OCI-LY3 (cell line): ENCODE data around the gene GDPD5.

Experiments used
- H2AFZ ChIP-seq: fragments of 200-600, 300-600 bp; shearing (Covaris generic); 2 replicates; pipeline ENCODE4 v1.6.0; 2014; ENCODE audit warnings: antibody characterized with exemption, low read depth, low read length
- H3K27ac ChIP-seq: fragments of 200-600, 300-600 bp; sonication (generic); 2 replicates; pipeline ENCODE4 v1.5.1; 2014; ENCODE audit warnings: mild to moderate bottlenecking, low read length, moderate library complexity, mixed read lengths
- H3K27me3 ChIP-seq: fragments of 200-600, 300-600 bp; sonication (generic); 2 replicates; pipeline ENCODE4 v1.6.1; 2014; ENCODE audit warnings: low read depth, low read length, mixed read lengths
- H3K36me3 ChIP-seq: fragments of 200-600, 300-600 bp; sonication (generic); replicated peaks from 2 replicates; pipeline ENCODE3; 2014; ENCODE audit warnings: low read depth, low read length, mixed read lengths
- H3K4me1 ChIP-seq: fragments of 300-600, 200-600 bp; sonication (generic); 2 replicates; pipeline ENCODE4 v1.6.1; 2014; ENCODE audit warnings: low read length, mixed read lengths
- H3K4me2 ChIP-seq: fragments of 200-600, 300-600 bp; sonication (generic); 2 replicates; pipeline ENCODE4 v1.6.1; 2014; ENCODE audit warnings: low read length, mixed read lengths
- H3K4me3 ChIP-seq: fragments of 300-600, 200-600 bp; sonication (generic); 2 replicates; pipeline ENCODE4 v1.5.1; 2014; ENCODE audit warnings: antibody characterized with exemption, mild to moderate bottlenecking, low read length, moderate library complexity
- H3K79me2 ChIP-seq: fragments of 300-600, 200-600 bp; shearing (Covaris generic); 2 replicates; pipeline ENCODE4 v1.6.1; 2014; ENCODE audit warnings: mild to moderate bottlenecking, low read length, mixed read lengths
- H3K9ac ChIP-seq: fragments of 300-600, 200-600 bp; shearing (Covaris generic); 2 replicates; pipeline ENCODE4 v1.6.0; 2014; ENCODE audit warnings: mild to moderate bottlenecking, low read length, moderate library complexity
- H3K9me3 ChIP-seq: fragments of 200-600, 300-600 bp; shearing (Covaris generic); 2 replicates; pipeline ENCODE4 v1.6.1; 2014; ENCODE audit warnings: low read length, mixed read lengths; ENCODE audit not compliant: insufficient read depth
- H4K20me1 ChIP-seq: fragments of 200-600, 300-600 bp; sonication (generic); 2 replicates; pipeline ENCODE4 v1.6.1; 2016; ENCODE audit warnings: low read length, mixed read lengths; ENCODE audit not compliant: insufficient read depth
- CTCF ChIP-seq: fragments of 200-600, 300-600 bp; sonication (generic); IDR thresholded peaks from 2 replicates; pipeline ENCODE4 v1.5.1; 2014; ENCODE audit warnings: antibody characterized with exemption, low read length, low read depth
- EZH2phosphoT487 ChIP-seq: fragments of 200-600 bp; shearing (Covaris generic); IDR thresholded peaks from 2 replicates; pipeline ENCODE4 v1.6.1; 2018; ENCODE audit warnings: antibody characterized with exemption, mixed run types, low read depth

GDPD5 gene

DNA sequence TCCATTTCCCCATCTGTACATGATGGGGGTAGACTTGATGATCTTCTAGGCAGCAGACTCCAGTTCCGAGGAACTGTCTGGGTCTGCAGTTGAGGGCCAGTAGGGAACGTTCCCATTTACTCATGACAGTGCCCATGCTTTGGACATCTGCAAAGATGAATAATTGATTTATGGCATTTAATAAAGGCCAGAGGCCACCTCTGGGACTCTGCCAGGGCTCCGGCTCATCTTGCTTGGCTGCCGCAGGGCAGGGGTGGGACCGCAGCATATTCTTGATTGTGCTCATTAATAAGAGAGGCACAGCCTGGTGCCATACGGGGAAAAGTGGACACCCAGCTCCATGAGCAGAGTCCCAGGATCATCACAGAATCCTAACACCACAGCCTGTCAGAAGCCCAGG is 64.6 kb downstream of the GDPD5 start:
- Histone ChIP-seq H2AFZ (no peak overlapping the region), H3K4me1 (no peaks in the 10 kb centered on the region), H3K9ac (no peak overlapping the region), H3K36me3 (no peaks in the 10 kb centered on the region), H3K4me3 (no peak overlapping the region), H3K4me2 (no peak overlapping the region), H3K27ac (no peak overlapping the region), H3K9me3 (no peaks in the 10 kb centered on the region), H4K20me1 (no peaks in the 10 kb centered on the region), H3K79me2 (no peaks in the 10 kb centered on the region), H3K27me3 (no peaks in the 10 kb centered on the region)
- TF ChIP-seq CTCF (no peak), EZH2phosphoT487 (no peak)

DNA sequence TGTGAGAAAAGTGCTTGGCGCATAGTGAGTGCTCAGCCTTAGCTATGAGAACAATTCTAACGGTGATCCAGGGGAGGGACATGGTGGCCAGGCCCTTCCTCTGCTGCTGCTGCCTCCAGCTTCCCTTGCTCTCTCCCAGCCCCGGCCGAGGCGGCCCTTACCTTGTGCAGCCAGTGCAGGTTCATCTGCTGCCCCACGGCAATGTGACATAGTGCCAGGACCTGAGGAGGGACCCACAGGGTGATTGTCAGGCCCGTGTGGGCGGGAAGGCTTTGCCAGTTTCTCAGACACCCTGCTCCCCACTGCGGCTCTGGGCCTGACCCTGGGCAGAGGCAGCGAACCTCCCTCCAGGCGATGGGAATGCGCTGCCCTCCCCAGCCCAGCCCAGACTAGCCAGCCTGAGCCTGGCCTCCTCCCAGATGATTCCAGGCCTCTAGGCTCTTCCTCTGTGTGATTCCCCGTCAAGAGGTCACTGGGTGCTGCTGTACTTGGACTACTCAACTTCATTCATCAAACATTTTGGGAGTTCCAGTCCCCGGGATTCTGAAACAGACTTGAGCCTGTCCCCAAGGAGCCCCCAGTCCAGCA is 69.1 kb downstream of the GDPD5 start:
- no peak for TF ChIP-seq EZH2phosphoT487
- no peak for TF ChIP-seq CTCF
- Histone ChIP-seq H3K4me1 (no peaks in the 10 kb centered on the region), H4K20me1 (no peaks in the 10 kb centered on the region), H3K36me3 (no peaks in the 10 kb centered on the region), H3K27ac (no peak overlapping the region), H3K4me2 (no peak overlapping the region), H3K79me2 (no peaks in the 10 kb centered on the region), H3K9ac (no peak overlapping the region), H3K4me3 (no peak overlapping the region), H3K27me3 (no peaks in the 10 kb centered on the region), H3K9me3 (no peaks in the 10 kb centered on the region), H2AFZ (no peak overlapping the region)

DNA sequence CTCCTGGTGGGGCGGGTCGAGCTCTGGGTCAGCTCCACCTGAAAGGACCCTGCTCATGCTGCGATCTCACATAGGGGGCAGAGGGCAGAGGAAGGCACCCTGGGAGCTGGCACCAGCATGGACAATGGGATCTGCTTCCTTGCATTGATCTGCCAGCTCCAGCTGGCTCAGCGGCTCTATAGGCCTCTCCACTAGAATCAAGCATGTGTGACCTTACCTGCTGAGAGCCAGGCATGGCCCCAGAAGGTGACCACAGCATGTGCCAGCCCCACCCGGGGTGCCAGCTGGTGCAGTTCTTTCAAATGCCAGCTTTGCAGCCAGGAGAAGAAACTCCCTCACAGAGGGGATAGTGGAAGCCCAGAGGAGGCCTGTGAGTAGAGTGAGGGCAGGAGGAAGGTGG is 70.8 kb downstream of the GDPD5 start:
- H3K4me1 ChIP-seq: no peaks in the 10 kb centered on the region
- H3K9ac ChIP-seq: no peak overlapping the region
- H4K20me1 ChIP-seq: no peaks in the 10 kb centered on the region
- H3K27ac ChIP-seq: no peak overlapping the region
- H3K4me2 ChIP-seq: no peak overlapping the region
- no peaks in the 10 kb centered on the region for H3K9me3 ChIP-seq
- TF ChIP-seq CTCF: no peak
- TF ChIP-seq EZH2phosphoT487: no peak
- H3K36me3 ChIP-seq: no peaks in the 10 kb centered on the region
- no peak overlapping the region for H3K4me3 ChIP-seq
- H3K27me3 ChIP-seq: no peaks in the 10 kb centered on the region
- no peak overlapping the region for H2AFZ ChIP-seq
- no peaks in the 10 kb centered on the region for H3K79me2 ChIP-seq

DNA sequence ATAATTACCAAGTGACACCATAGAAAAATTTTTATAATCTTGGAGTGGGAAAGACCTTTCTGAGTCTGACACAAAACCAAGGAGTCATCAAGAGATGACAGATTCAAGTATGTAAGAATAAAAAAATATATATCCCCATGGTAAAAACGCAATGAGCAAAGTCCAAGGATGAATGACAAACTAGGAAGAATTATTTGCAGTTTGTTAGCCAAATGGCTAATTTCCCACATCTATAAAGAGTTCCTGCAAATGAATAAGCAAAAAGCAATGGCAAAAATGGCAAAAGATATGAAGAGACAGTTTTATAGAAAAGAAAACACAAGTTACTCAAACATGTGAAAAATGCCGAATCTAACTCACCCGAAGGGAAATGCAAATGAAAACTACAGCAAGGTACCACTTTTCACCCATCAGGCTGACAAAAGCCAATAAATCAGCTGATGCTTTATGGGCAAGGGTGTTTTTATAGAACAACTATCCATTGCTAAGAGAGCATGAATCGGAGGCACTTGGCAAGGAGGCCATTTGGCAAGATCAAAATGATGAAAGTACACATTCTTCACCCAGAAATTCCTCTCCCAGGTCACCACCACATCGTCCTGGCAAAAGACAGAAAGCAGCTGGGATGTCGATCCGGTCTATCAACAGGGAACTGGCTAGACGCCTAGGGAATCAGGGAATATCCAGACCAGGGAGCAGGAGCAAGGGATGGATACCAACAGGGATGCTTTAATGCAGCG is 71.7 kb downstream of the GDPD5 start:
- Histone ChIP-seq H3K36me3 (no peaks in the 10 kb centered on the region), H3K79me2 (no peaks in the 10 kb centered on the region), H3K4me1 (no peaks in the 10 kb centered on the region), H3K27ac (no peak overlapping the region), H3K9me3 (no peaks in the 10 kb centered on the region), H4K20me1 (no peaks in the 10 kb centered on the region), H3K4me3 (no peak overlapping the region), H3K4me2 (no peak overlapping the region), H3K27me3 (no peaks in the 10 kb centered on the region), H3K9ac (no peak overlapping the region), H2AFZ (no peak overlapping the region)
- no peak for TF ChIP-seq CTCF
- no peak for TF ChIP-seq EZH2phosphoT487
